ENCODE results near the gene GLYATL1B.
"Not testable (repeated sequence)": the region's sequence is repeated elsewhere in the genome, so short reads cannot be mapped to it uniquely, and the experiment has no call there.

DNA sequence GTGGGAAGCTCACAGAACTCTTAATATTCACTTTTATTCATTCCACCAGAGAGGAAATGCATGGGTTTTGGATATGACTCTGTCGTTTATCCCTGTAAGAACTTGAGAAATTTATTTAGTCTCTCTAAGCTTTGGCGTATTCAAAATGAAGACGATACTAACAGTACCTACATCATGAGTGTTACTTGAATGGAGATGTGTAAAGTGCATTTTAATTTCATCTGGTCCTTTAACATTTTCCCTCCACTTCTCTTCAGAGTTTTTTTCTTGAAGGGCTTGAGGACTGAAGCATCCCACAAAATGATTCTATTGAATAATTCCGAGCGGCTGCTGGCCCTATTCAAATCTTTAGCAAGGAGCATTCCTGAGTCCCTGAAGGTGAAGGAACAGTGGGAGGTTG is at the start of gene GLYATL1B:
- not testable (repeated sequence) for TF ChIP-seq EZH2 (IDR thresholded peaks at IDR 0.05; ENCODE audit: borderline replicate concordance, insufficient read depth, low read length, poor library complexity, severe bottlenecking); RAD21 (conservative IDR thresholded peaks at IDR 0.05); POLR2AphosphoS5 (IDR thresholded peaks at IDR 0.05); SMC3 (conservative IDR thresholded peaks at IDR 0.05; ENCODE audit: poor library complexity); MXI1 (conservative IDR thresholded peaks at IDR 0.05; ENCODE audit: poor library complexity, severe bottlenecking); EP300 (conservative IDR thresholded peaks at IDR 0.05; ENCODE audit: poor library complexity, severe bottlenecking); TAF1 (IDR thresholded peaks at IDR 0.05; ENCODE audit: low read depth)
- TF ChIP-seq, protein P1, sequence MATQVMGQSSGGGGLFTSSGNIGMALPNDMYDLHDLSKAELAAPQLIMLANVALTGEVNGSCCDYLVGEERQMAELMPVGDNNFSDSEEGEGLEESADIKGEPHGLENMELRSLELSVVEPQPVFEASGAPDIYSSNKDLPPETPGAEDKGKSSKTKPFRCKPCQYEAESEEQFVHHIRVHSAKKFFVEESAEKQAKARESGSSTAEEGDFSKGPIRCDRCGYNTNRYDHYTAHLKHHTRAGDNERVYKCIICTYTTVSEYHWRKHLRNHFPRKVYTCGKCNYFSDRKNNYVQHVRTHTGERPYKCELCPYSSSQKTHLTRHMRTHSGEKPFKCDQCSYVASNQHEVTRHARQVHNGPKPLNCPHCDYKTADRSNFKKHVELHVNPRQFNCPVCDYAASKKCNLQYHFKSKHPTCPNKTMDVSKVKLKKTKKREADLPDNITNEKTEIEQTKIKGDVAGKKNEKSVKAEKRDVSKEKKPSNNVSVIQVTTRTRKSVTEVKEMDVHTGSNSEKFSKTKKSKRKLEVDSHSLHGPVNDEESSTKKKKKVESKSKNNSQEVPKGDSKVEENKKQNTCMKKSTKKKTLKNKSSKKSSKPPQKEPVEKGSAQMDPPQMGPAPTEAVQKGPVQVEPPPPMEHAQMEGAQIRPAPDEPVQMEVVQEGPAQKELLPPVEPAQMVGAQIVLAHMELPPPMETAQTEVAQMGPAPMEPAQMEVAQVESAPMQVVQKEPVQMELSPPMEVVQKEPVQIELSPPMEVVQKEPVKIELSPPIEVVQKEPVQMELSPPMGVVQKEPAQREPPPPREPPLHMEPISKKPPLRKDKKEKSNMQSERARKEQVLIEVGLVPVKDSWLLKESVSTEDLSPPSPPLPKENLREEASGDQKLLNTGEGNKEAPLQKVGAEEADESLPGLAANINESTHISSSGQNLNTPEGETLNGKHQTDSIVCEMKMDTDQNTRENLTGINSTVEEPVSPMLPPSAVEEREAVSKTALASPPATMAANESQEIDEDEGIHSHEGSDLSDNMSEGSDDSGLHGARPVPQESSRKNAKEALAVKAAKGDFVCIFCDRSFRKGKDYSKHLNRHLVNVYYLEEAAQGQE (IDR thresholded peaks at IDR 0.05; ENCODE audit: borderline replicate concordance): not testable (repeated sequence)
- TF ChIP-seq, protein P2, sequence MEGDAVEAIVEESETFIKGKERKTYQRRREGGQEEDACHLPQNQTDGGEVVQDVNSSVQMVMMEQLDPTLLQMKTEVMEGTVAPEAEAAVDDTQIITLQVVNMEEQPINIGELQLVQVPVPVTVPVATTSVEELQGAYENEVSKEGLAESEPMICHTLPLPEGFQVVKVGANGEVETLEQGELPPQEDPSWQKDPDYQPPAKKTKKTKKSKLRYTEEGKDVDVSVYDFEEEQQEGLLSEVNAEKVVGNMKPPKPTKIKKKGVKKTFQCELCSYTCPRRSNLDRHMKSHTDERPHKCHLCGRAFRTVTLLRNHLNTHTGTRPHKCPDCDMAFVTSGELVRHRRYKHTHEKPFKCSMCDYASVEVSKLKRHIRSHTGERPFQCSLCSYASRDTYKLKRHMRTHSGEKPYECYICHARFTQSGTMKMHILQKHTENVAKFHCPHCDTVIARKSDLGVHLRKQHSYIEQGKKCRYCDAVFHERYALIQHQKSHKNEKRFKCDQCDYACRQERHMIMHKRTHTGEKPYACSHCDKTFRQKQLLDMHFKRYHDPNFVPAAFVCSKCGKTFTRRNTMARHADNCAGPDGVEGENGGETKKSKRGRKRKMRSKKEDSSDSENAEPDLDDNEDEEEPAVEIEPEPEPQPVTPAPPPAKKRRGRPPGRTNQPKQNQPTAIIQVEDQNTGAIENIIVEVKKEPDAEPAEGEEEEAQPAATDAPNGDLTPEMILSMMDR (IDR thresholded peaks at IDR 0.05; ENCODE audit: poor library complexity, severe bottlenecking): not testable (repeated sequence)
